Heart right ventricle (tissue), 16 donors: ENCODE data around the gene METTL1. TPM values are rescaled to one million over a fixed set of nuclear protein-coding genes. Genes with fewer than 3 reads are reported as not detected.

ENCODE experiments used
- ATAC-seq, 8 donors: fragments of 200-7000 bp; cut with Tn5 transposase; one replicate each; pipeline ENCODE4 v1.9.1; 2020; ENCODE audit warnings: mild to moderate bottlenecking in 8 of 8, moderate library complexity in 8 of 8, moderate number of reproducible peaks in 1 of 8
- DNase-seq, 2 donors: peaks; one replicate each; pipeline ENCODE4 v3.0.0-alpha.2; 2020
- H3K27ac ChIP-seq, 10 donors: fragments of 200-600 bp; sonication (generic) in 2 of 10; one replicate each; pipeline versions ENCODE4 v1.5.0 to v1.8.0; 2020 to 2022; ENCODE audit warnings: mild to moderate bottlenecking in 3 of 10
- H3K27me3 ChIP-seq, 7 donors: fragments of 200-600 bp; one replicate each; pipeline ENCODE4 v1.8.0; 2021 to 2022; ENCODE audit warnings: mild to moderate bottlenecking in 2 of 7
- H3K36me3 ChIP-seq, 9 donors: fragments of 200-600 bp; sonication (generic) in 1 of 9; one replicate each; pipeline versions ENCODE4 v1.5.0 to v1.8.0; 2020 to 2022; ENCODE audit warnings: mild to moderate bottlenecking in 2 of 9
- H3K4me1 ChIP-seq, 9 donors: fragments of 200-600 bp; sonication (generic) in 1 of 9; one replicate each; pipeline versions ENCODE4 v1.5.0 to v1.8.0; 2020 to 2022; ENCODE audit warnings: mild to moderate bottlenecking in 4 of 9
- H3K4me3 ChIP-seq, 10 donors: fragments of 200-600 bp; sonication (generic) in 2 of 10; one replicate each; pipeline versions ENCODE4 v1.5.0 to v1.8.0; 2020 to 2022; ENCODE audit warnings: mild to moderate bottlenecking in 7 of 10, moderate library complexity in 2 of 10
- H3K9me3 ChIP-seq, 11 donors: fragments of 200-600 bp in 10 of 11; sonication (generic) in 2 of 11; one replicate each; pipeline versions ENCODE4 v1.5.0 to v1.8.0; 2013 to 2022; ENCODE audit warnings: mild to moderate bottlenecking in 2 of 11, control low read depth in 1 of 11, moderate library complexity in 1 of 11
- WGBS, 2 donors: extraction: QIAGEN DNeasy Blood & Tissue Kit; methylation state at CpG; one replicate each; pipeline ENCODE4 v1.1.7; 2013; ENCODE audit warnings: inconsistent platforms in 1 of 2; 5-methylcytosine and 5-hydroxymethylcytosine counted together
- intact Hi-C, 10 donors: fragments of 100-400 bp; cut with DNase I; formaldehyde crosslinking; loops; one replicate each; pipeline versions ENCODE4 v1.11.1 to v1.14.2; 2022
- polyA plus RNA-seq, 2 donors: library from polyadenylated mRNA; stranded (reverse); fragments of 200-250 nt; gene quantifications; one replicate each; pipeline ENCODE4 v1.2.3, GENCODE V29; 2013
- total RNA-seq, 10 donors: library from RNA; stranded (reverse); fragmentation: NEBNext Ultra II Directional in 3 of 10; extraction: Animal tissue kit (Norgen Biotek cat#: 25700) in 3 of 10; gene quantifications; one replicate each; pipeline versions ENCODE4 v1.2.1 to v1.2.4, GENCODE V29; 2021 to 2023
- TF ChIP-seq, protein P1 (sequence below), 9 donors: fragments of 200-600 bp; sonication (generic) in 2 of 9; IDR thresholded peaks; one replicate each; pipeline versions ENCODE4 v1.5.0 to v1.8.0; 2021 to 2022; ENCODE audit warnings: antibody characterized with exemption in 9 of 9, mild to moderate bottlenecking in 5 of 9, moderate library complexity in 1 of 9
- donor health status: Arrhythmogenic right ventricular cardiomyopathy.
- donor health status: ischemic (EF 13 %, LVEDD 7.1; RV severe dilation, severe dysfunction).
- donor health status: healthy with polysubstance abuse.
- donor health status: DM: no; HTN: yes; CAD: no.
- donor health status: DM: no; HTN: no; CAD: no.
- donor health status: ischemic (EF 25% LVEDD 6.9; RV normal size, moderate dysfunction).
- donor health status: ischemic (EF 25% LVEDD 5.7; RV mildly dilated, moderate dysfunction).
- donor health status: healthy.
- donor health status: DM: yes; HTN: yes; CAD: no.
- donor health status: Ischemic cardiomyopathy.
- donor health status: ischemic (EF 35%, LVEDD 5.7; RV mildly dilated, moderate dysfunction).
- donor health status: nonischemic (EF 11% LVEDD 7.7; RV severe dilation, severe dysfunction).
- donor health status: DM: yes; HTN: yes; CAD: no.
- donor health status: PGD.
- donor health status: ischemic (EF 29% LVEDD 5.4; RV normal size, mild dysfunction).
- donor health status: nonischemic (EF 23%, LVEDD 6.1; RV moderate dilation, normal function).

The METTL1 gene
- total and polyA plus RNA-seq, 12 donors: 5.6 to 29.4 (median 8.3) TPM

- H3K4me1 ChIP-seq: peaks cover 14 to 51% (median 38%) of the 10 kb centered on the region in 9 donors
- H3K27me3 ChIP-seq: no peaks in the 10 kb centered on the region
- WGBS, 2 donors: 2% methylated on average over 37 to 41 of the region's 41 CpGs
- H3K36me3 ChIP-seq: peaks cover 0 to 38% (median 12%) of the 10 kb centered on the region in 9 donors
- TF ChIP-seq, protein P1, sequence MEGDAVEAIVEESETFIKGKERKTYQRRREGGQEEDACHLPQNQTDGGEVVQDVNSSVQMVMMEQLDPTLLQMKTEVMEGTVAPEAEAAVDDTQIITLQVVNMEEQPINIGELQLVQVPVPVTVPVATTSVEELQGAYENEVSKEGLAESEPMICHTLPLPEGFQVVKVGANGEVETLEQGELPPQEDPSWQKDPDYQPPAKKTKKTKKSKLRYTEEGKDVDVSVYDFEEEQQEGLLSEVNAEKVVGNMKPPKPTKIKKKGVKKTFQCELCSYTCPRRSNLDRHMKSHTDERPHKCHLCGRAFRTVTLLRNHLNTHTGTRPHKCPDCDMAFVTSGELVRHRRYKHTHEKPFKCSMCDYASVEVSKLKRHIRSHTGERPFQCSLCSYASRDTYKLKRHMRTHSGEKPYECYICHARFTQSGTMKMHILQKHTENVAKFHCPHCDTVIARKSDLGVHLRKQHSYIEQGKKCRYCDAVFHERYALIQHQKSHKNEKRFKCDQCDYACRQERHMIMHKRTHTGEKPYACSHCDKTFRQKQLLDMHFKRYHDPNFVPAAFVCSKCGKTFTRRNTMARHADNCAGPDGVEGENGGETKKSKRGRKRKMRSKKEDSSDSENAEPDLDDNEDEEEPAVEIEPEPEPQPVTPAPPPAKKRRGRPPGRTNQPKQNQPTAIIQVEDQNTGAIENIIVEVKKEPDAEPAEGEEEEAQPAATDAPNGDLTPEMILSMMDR (IDR thresholded peaks at IDR 0.05): no peak
- ATAC-seq: peak in 1 of 8 donors; percentile 4
- H3K4me3 ChIP-seq: peak within 1 kb of the TSS; percentile 42 to 85 (median 71)
- no peaks in the 10 kb centered on the region for H3K9me3 ChIP-seq
- peak; percentile 58 to 60 for DNase-seq
- intact Hi-C loops: no loop called here
- peak within 1 kb of the TSS; percentile 22 to 74 (median 53) for H3K27ac ChIP-seq
These were observed 17.3 kb downstream of the METTL1 start, which contains the start of gene MARCHF9 for GRCh38 chr12:57754411-57755193. Gene MARCHF9 (plus strand): TSS chr12:57755103. CDS start chr12:57755529, 426 bp downstream.

GRCh38 chr12:57753756-57754337, 18.1 kb downstream of the METTL1 start:
- Histone ChIP-seq H3K9me3 (no peaks in the 10 kb centered on the region), H3K27me3 (no peaks in the 10 kb centered on the region), H3K4me1 (peaks cover 14 to 51% (median 38%) of the 10 kb centered on the region in 9 donors), H3K4me3 (peak overlapping the region in 2 of 10 donors; percentile 9 to 69), H3K36me3 (peaks cover 0 to 39% (median 17%) of the 10 kb centered on the region in 9 donors), H3K27ac (peak overlapping the region in 1 of 10 donors; percentile 74)
- TF ChIP-seq, protein P1 (IDR thresholded peaks at IDR 0.05): no peak
- no peak for ATAC-seq
- no peak for DNase-seq
- intact Hi-C loops: no loop called here
- WGBS, 2 donors: 17 to 29% methylated on average over 1 of the region's 1 CpG

DNA sequence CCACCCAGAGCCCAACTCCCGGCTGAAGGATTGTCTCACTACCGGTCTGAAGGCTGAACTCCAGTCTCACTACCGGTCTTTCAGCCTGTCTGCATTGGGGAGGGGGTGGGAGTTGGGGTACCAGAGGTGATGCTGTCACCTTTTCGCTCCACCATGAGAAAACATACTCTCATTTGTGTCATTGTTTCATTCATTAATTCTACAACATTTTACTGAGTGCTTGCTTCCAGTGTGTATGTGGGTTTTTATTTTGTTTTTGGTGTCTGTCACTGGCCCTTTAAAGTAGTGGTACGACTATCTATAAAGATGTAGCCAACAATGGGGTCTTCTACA, 19.3 kb downstream of the METTL1 start:
- Histone ChIP-seq H3K27ac (peak overlapping the region in 9 of 10 donors; percentile 20 to 96 (median 55)), H3K4me1 (peaks cover 14 to 51% (median 38%) of the 10 kb centered on the region in 9 donors), H3K4me3 (peak overlapping the region in 9 of 10 donors; percentile 15 to 85 (median 70)), H3K27me3 (no peaks in the 10 kb centered on the region), H3K36me3 (peaks cover 0 to 39% (median 23%) of the 10 kb centered on the region in 9 donors), H3K9me3 (no peaks in the 10 kb centered on the region)
- WGBS, 2 donors: 1 to 4% methylated on average over 5 of the region's 5 CpGs
- DNase-seq (no peak), ATAC-seq (no peak)
- TF ChIP-seq, protein P1 (IDR thresholded peaks at IDR 0.05): no peak
- intact Hi-C loops: no loop called here

DNA sequence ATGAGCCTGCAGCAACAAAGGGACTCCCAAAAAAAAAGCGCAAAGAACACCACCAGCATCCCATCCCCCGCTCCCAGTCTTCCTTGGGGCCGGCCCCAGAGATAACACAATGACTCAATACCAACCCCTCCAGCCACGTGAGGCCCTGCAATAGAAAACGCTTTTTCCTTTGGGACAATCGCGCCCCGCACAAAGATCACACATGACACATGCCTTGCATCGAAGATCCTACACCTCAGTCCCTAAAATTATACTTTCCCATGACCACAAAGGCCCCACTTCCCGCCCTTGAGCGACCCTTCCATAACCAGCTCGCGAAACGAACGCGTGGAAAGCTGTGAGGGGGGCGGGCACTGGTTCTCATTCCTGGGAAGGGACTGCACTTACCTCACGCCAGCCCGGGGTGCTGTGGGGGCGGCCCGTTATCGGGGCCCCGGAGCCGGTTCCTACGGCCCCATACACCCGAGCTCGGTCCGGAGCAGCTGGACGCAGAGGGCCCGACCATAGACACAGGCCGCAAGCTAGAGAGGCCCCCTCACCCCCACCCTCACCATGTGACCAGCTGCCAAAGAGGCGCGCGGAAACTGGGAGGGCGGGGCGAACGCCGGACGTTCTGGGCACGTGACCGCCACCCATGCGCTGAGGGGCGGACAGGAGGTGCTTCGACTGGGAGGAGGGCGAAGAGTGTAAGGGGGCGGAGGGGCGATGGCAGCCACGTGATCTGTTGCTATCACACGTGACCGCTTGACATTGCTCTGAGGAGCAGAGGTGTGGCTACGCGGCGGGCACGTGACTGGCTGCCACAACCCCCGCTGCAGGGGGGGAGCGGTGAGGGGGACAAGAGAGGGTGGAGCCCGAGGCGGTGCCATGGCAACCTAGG, 19.9 kb downstream of the METTL1 start, which contains the start of gene CDK4:
CDK4 (minus strand) TSS at position 523 of the 880 bp plus-strand sequence. CDS start 593 bp downstream, outside the sequence.
- H3K27ac ChIP-seq: peak within 1 kb of the TSS; percentile 70 to 96 (median 91)
- H3K9me3 ChIP-seq: no peaks in the 10 kb centered on the region
- H3K36me3 ChIP-seq: peaks cover 0 to 41% (median 27%) of the 10 kb centered on the region in 9 donors
- H3K4me3 ChIP-seq: peak within 1 kb of the TSS; percentile 55 to 85 (median 72)
- H3K27me3 ChIP-seq: no peaks in the 10 kb centered on the region
- 0% methylated on average over 58 of the region's 58 CpGs for WGBS, 2 donors
- intact Hi-C loops: no loop called here
- TF ChIP-seq, protein P1 (IDR thresholded peaks at IDR 0.05): no peak
- H3K4me1 ChIP-seq: peaks cover 14 to 49% (median 38%) of the 10 kb centered on the region in 9 donors
- ATAC-seq (peak; percentile 92 to 96 (median 93)), DNase-seq (peak; percentile 99)
